H1 (cell line): ENCODE measurements around the gene DIPK1A.

Experiments
- POLR2A ChIP-seq, 2 experiments: IDR thresholded peaks; 1 replicate in 1 of 2; 2 replicates in 1 of 2; pipeline ENCODE4 v1.6.1; 2011; ENCODE audit warnings: low read depth in 2 of 2, low read length in 2 of 2, mild to moderate bottlenecking in 2 of 2; ENCODE audit errors: control extremely low read depth in 1 of 2
- POLR2AphosphoS5 ChIP-seq: IDR thresholded peaks from 2 replicates; pipeline ENCODE4 v1.6.1; 2011; ENCODE audit warnings: low read depth, low read length
- SRF ChIP-seq: IDR thresholded peaks from 2 replicates; pipeline ENCODE4 v1.6.1; 2011; ENCODE audit warnings: mild to moderate bottlenecking, low read depth, low read length, moderate library complexity
- SUZ12 ChIP-seq: fragments of 200-600 bp; sonication (generic); IDR thresholded peaks from 2 replicates; pipeline ENCODE4 v1.6.1; 2012; ENCODE audit warnings: mild to moderate bottlenecking, inconsistent platforms, low read length, moderate library complexity, mixed read lengths
- TEAD4 ChIP-seq: IDR thresholded peaks from 2 replicates; pipeline ENCODE4 v1.6.1; 2012; ENCODE audit warnings: low read depth, low read length, inconsistent platforms, mixed read lengths

DNA sequence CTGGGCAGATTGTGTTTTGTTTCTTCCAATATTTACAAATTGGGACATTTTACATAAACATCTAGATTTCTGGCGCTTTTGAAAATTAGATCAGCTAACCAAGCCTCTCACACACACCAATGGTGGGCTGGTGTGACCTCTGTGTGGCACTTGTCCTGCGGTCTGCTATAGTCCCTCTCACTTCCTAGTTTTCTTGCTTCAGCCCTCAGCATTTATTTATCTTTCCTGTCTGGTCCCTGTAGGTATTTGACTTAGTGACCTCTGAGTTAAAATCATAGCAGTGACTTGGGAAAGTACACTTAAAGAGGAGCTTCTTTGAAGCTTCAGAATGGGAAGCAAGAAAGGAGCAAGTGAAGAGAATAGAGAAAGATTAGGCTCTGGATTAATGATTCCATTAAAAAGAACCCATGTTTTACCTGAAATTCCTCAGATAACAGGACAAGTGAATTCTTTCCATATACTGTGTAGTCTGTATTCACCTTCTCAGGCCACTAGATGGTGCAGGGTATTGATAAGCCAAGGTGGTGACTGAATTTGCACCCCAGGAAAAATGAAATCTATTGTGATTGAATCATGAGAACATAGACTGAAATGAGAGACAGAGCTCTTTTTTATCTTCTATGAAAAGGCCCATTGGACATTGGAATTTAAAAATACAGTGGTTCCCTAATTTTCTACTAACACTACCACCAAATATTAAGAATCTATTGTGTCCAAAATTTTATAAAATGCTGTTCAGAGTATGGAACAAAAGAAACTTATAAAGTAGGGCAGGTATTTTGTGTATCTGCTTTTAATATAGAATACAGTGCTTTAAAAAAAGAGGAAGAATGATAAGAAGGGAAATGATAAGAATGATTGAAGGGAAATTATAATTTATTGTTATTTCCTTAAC is 7.1 kb upstream of the DIPK1A start:
- TF ChIP-seq POLR2AphosphoS5: no peak
- 0 out of 2 replicates have a peak, but pooled peaks have one; percentile 10 for TF ChIP-seq TEAD4
- TF ChIP-seq POLR2A (IDR thresholded peaks at IDR 0.05; ENCODE audit: control extremely low read depth in 1 of 2, low read depth in 2 of 2, low read length in 2 of 2): no peak
- no peak for TF ChIP-seq SUZ12
- no peak for TF ChIP-seq SRF
